ENCODE results near the gene CAMK1D. TPM values are rescaled to one million over a fixed set of nuclear protein-coding genes. Genes with fewer than 3 reads are reported as not detected.

Gene CAMK1D
- total and polyA plus RNA-seq, 2 of the 4 experiments (the other 2 are of a cell fraction) = 5.0 to 5.3 TPM

DNA sequence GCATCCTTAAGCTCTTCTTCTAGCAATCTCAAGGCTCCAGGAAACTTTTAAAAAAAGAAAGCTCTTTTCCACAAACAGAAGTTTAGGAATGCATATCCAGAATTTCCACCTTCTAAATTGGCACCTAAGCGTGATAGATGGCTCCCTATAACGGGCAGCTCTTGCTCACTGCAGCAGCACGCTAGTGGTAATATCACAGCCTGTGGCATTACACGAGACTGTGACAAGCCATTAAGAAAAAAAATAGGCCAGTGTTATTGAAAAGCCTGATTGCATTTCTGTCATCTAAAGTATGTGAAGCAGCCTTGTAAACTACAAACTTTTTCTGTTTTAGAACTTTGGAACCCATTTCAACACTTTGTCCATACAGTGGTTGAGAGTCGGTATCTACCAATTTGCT is 263.8 kb downstream of the CAMK1D start:
- ATAC-seq (ENCODE audit: low read depth) (no peak), DNase-seq (no peak)
- Histone ChIP-seq H2BK15ac (ENCODE audit: low read depth, low read length) (no peak overlapping the region), H4K5ac (ENCODE audit: low read depth, low read length) (no peak overlapping the region), H3K9me1 (ENCODE audit: insufficient read depth, low read length) (no peaks in the 10 kb centered on the region), H3K79me1 (ENCODE audit: low read depth in 1 of 2, low read length in 2 of 2) (no peaks in the 10 kb centered on the region), H4K91ac (ENCODE audit: insufficient read depth, low read depth, low read length) (no peak overlapping the region), H2BK20ac (ENCODE audit: low read depth, low read length) (no peak overlapping the region), H3K36me3 (ENCODE audit: control insufficient read depth, insufficient read depth, low read length) (no peaks in the 10 kb centered on the region), H2BK120ac (ENCODE audit: low read depth, low read length) (no peak overlapping the region), H2BK5ac (ENCODE audit: low read depth, low read length, poor library complexity, severe bottlenecking) (no peak overlapping the region), H2AFZ (replicated peaks; ENCODE audit: low read length, poor library complexity) (no peak overlapping the region), H3K4me3 (ENCODE audit: insufficient read depth, low read depth, low read length) (no peak overlapping the region), H3K27ac (ENCODE audit: insufficient read depth, low read length) (no peak overlapping the region), H3K4me1 (ENCODE audit: control insufficient read depth, insufficient read depth, low read length) (no peaks in the 10 kb centered on the region), H3K4me2 (ENCODE audit: low read depth, low read length) (no peak overlapping the region), H3K27me3 (ENCODE audit: control insufficient read depth, insufficient read depth, low read length) (no peaks in the 10 kb centered on the region), H2AK9ac (replicated peaks; ENCODE audit: low read depth, low read length, poor library complexity) (no peak overlapping the region), H3K23ac (ENCODE audit: low read depth, low read length) (no peak overlapping the region), H3K4ac (ENCODE audit: low read depth, low read length) (no peak overlapping the region), H2AK5ac (ENCODE audit: low read depth, low read length) (no peak overlapping the region), H3K56ac (ENCODE audit: extremely low read depth, insufficient read depth, low read length) (no peak overlapping the region), H3K14ac (replicated peaks; ENCODE audit: low read depth, low read length) (no peak overlapping the region), H4K8ac (ENCODE audit: low read depth in 2 of 2, low read length in 2 of 2) (no peak overlapping the region), H4K20me1 (ENCODE audit: insufficient read depth, low read length) (no peaks in the 10 kb centered on the region), H3K9ac (ENCODE audit: low read depth, low read length) (no peak overlapping the region), H3K9me3 (ENCODE audit: control insufficient read depth, insufficient read depth, low read length) (no peaks in the 10 kb centered on the region), H3K18ac (ENCODE audit: low read depth, low read length) (no peak overlapping the region)
- POLR2A ChIA-PET (ENCODE audit: unreplicated experiment) = no interaction called here
- CTCF ChIA-PET = no interaction called here
- intact Hi-C loops (cut with micrococcal nuclease) = no loop called here
- dilution Hi-C loops (cut with HindIII; ENCODE audit: low sequenced_read_pairs, unreplicated experiment) = no loop called here
- WGBS, 2 experiments (ENCODE audit: extremely low coverage in 2 of 2, insufficient read length in 1 of 2) = 65% methylated on average over 2 of the region's 5 CpGs; no CpG with 5 or more reads in 1 of the 2 experiments
- TF ChIP-seq CEBPB (IDR thresholded peaks at IDR 0.05; ENCODE audit: low read depth, low read length) (no peak), RCOR1 (IDR thresholded peaks at IDR 0.05; ENCODE audit: insufficient replicate concordance, low read length) (no peak), CHD1 (IDR thresholded peaks at IDR 0.05; ENCODE audit: low read depth, low read length) (no peak), FOS (IDR thresholded peaks at IDR 0.05; ENCODE audit: low read depth, low read length) (no peak), MXI1 (IDR thresholded peaks at IDR 0.05; ENCODE audit: borderline replicate concordance, low read depth, low read length) (no peak), MAFK (IDR thresholded peaks at IDR 0.05; ENCODE audit: low read depth, low read length) (no peak), RAD21 (IDR thresholded peaks at IDR 0.05; ENCODE audit: low read length) (no peak), POLR2A (IDR thresholded peaks at IDR 0.05; ENCODE audit: low read depth, low read length) (no peak), SMC3 (IDR thresholded peaks at IDR 0.05; ENCODE audit: low read depth, low read length) (no peak), MAZ (IDR thresholded peaks at IDR 0.05; ENCODE audit: borderline replicate concordance, low read depth, low read length) (no peak), NFE2L2 (IDR thresholded peaks at IDR 0.05; ENCODE audit: low read depth, low read length) (no peak), BHLHE40 (IDR thresholded peaks at IDR 0.05; ENCODE audit: low read depth, low read length) (no peak), RFX5 (IDR thresholded peaks at IDR 0.05; ENCODE audit: low read depth, low read length) (no peak)
- TF ChIP-seq, protein P1, sequence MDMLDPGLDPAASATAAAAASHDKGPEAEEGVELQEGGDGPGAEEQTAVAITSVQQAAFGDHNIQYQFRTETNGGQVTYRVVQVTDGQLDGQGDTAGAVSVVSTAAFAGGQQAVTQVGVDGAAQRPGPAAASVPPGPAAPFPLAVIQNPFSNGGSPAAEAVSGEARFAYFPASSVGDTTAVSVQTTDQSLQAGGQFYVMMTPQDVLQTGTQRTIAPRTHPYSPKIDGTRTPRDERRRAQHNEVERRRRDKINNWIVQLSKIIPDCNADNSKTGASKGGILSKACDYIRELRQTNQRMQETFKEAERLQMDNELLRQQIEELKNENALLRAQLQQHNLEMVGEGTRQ (IDR thresholded peaks at IDR 0.05; ENCODE audit: low read depth, low read length) = no peak
- TF ChIP-seq, protein P2, sequence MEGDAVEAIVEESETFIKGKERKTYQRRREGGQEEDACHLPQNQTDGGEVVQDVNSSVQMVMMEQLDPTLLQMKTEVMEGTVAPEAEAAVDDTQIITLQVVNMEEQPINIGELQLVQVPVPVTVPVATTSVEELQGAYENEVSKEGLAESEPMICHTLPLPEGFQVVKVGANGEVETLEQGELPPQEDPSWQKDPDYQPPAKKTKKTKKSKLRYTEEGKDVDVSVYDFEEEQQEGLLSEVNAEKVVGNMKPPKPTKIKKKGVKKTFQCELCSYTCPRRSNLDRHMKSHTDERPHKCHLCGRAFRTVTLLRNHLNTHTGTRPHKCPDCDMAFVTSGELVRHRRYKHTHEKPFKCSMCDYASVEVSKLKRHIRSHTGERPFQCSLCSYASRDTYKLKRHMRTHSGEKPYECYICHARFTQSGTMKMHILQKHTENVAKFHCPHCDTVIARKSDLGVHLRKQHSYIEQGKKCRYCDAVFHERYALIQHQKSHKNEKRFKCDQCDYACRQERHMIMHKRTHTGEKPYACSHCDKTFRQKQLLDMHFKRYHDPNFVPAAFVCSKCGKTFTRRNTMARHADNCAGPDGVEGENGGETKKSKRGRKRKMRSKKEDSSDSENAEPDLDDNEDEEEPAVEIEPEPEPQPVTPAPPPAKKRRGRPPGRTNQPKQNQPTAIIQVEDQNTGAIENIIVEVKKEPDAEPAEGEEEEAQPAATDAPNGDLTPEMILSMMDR (conservative IDR thresholded peaks at IDR 0.05; ENCODE audit: low read depth, low read length) = no peak
- TF ChIP-seq, protein P3, sequence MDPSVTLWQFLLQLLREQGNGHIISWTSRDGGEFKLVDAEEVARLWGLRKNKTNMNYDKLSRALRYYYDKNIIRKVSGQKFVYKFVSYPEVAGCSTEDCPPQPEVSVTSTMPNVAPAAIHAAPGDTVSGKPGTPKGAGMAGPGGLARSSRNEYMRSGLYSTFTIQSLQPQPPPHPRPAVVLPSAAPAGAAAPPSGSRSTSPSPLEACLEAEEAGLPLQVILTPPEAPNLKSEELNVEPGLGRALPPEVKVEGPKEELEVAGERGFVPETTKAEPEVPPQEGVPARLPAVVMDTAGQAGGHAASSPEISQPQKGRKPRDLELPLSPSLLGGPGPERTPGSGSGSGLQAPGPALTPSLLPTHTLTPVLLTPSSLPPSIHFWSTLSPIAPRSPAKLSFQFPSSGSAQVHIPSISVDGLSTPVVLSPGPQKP (IDR thresholded peaks at IDR 0.05; ENCODE audit: borderline replicate concordance, low read depth, low read length) = no peak
- in situ Hi-C loops (cut with MboI; ENCODE audit: low sequenced_read_pairs) = no loop called here
- BruUV-seq (replicated peaks) = no TSS peak

All from IMR-90 (cell line).